SK-N-SH (cell line): ENCODE results near the gene PDZD8. TPM values are rescaled to one million over a fixed set of nuclear protein-coding genes. Genes with fewer than 3 reads are reported as not detected.

Experiments
- CTCF ChIA-PET: fragments of 300-600, 350-600 bp; formaldehyde crosslinking; extraction: SDS; loops from one replicate; lab custom pipeline; 2021; lab: Yijun Ruan, JAX
- POLR2A ChIA-PET: fragments of 350-600 bp; sonication (Branson Sonifier 250); formaldehyde crosslinking; extraction: SDS; loops from one replicate; lab custom pipeline; 2020; ENCODE audit warnings: antibody characterized with exemption, inconsistent platforms; lab: Yijun Ruan, JAX
- DNase-seq: peaks from one replicate; pipeline ENCODE4 v3.0.0; 2012
- H2AFZ ChIP-seq: fragments of 200-600 bp; sonication (generic); 2 replicates; pipeline ENCODE4 v1.8.1; 2016; ENCODE audit warnings: antibody characterized with exemption, mild to moderate bottlenecking, low read depth
- H3F3A ChIP-seq: fragments of 200-600 bp; sonication (generic); replicated peaks from 2 replicates; pipeline ENCODE3; 2016; ENCODE audit warnings: antibody characterized with exemption, mild to moderate bottlenecking; ENCODE audit not compliant: insufficient read depth
- H3K27ac ChIP-seq, 2 experiments: fragments of 200-500 bp in 1 of 2; fragments of 200-600 bp in 1 of 2; sonication (Bioruptor generic) in 1 of 2; sonication (generic), shearing (Covaris generic) in 1 of 2; 2 replicates each; pipeline versions ENCODE4 v1.5.1 to v1.6.1; 2014 to 2016; ENCODE audit warnings: low read depth in 2 of 2, inconsistent platforms in 1 of 2, low read length in 1 of 2, mild to moderate bottlenecking in 1 of 2, mixed read lengths in 1 of 2
- H3K27me3 ChIP-seq: fragments of 200-600 bp; sonication (generic), shearing (Covaris generic); 2 replicates; pipeline ENCODE4 v1.6.1; 2016; ENCODE audit warnings: mixed run types; ENCODE audit not compliant: insufficient read depth
- H3K36me3 ChIP-seq, 2 experiments: fragments of 200-500 bp in 1 of 2; fragments of 200-600 bp in 1 of 2; sonication (Bioruptor generic) in 1 of 2; sonication (generic) in 1 of 2; replicated peaks in 1 of 2; 2 replicates each; pipeline versions ENCODE3 to v1.5.1; 2014 to 2016; ENCODE audit warnings: low read length in 1 of 2, mild to moderate bottlenecking in 1 of 2; ENCODE audit not compliant: insufficient read depth in 2 of 2, control insufficient read depth in 1 of 2
- H3K4me1 ChIP-seq, 2 experiments: fragments of 200-500 bp in 1 of 2; fragments of 200-600 bp in 1 of 2; sonication (Bioruptor generic) in 1 of 2; sonication (generic), shearing (Covaris generic) in 1 of 2; 2 replicates each; pipeline versions ENCODE4 v1.5.1 to v1.6.1; 2014 to 2016; ENCODE audit warnings: low read depth in 1 of 2, low read length in 1 of 2, mixed run types in 1 of 2; ENCODE audit not compliant: insufficient read depth in 2 of 2, control insufficient read depth in 1 of 2
- H3K4me2 ChIP-seq: fragments of 200-600 bp; sonication (generic), shearing (Covaris generic); 2 replicates; pipeline ENCODE4 v1.6.1; 2017; ENCODE audit warnings: mixed run types
- H3K4me3 ChIP-seq, 2 experiments: fragments of 200-500 bp in 1 of 2; fragments of 200-600 bp in 1 of 2; sonication (Bioruptor generic) in 1 of 2; sonication (generic), shearing (Covaris generic) in 1 of 2; 2 replicates each; pipeline versions ENCODE4 v1.5.1 to v1.8.1; 2014 to 2016; ENCODE audit warnings: low read depth in 2 of 2, inconsistent platforms in 1 of 2, low read length in 1 of 2, mild to moderate bottlenecking in 1 of 2, mixed read lengths in 1 of 2, moderate library complexity in 1 of 2
- H3K79me2 ChIP-seq: fragments of 200-600 bp; sonication (generic); 2 replicates; pipeline ENCODE4 v1.8.1; 2017; ENCODE audit warnings: mild to moderate bottlenecking; ENCODE audit not compliant: insufficient read depth
- H3K9ac ChIP-seq: fragments of 200-600 bp; sonication (generic); 2 replicates; pipeline ENCODE4 v1.6.1; 2017; ENCODE audit warnings: mixed run types
- H3K9me2 ChIP-seq: fragments of 200-600 bp; sonication (generic); 2 replicates; pipeline ENCODE4 v1.6.1; 2017; ENCODE audit warnings: mixed run types
- H3K9me3 ChIP-seq: fragments of 200-600 bp; sonication (generic); 2 replicates; pipeline ENCODE4 v1.6.1; 2017; ENCODE audit warnings: mixed run types, mild to moderate bottlenecking, moderate library complexity
- H4K20me1 ChIP-seq: fragments of 200-600 bp; sonication (generic); 2 replicates; pipeline ENCODE4 v1.6.1; 2017; ENCODE audit warnings: mild to moderate bottlenecking, mixed run types; ENCODE audit not compliant: insufficient read depth
- CHD2 ChIP-seq: fragments of 150-350 bp; IDR thresholded peaks from 2 replicates; pipeline ENCODE4 v1.6.1; 2018; ENCODE audit warnings: low read length; ENCODE audit not compliant: partially characterized antibody
- CTCF ChIP-seq: fragments of 200-600 bp; sonication (generic); IDR thresholded peaks from 2 replicates; pipeline ENCODE4 v1.6.1; 2017; ENCODE audit warnings: antibody characterized with exemption, mild to moderate bottlenecking, moderate library complexity
- ELF1 ChIP-seq: IDR thresholded peaks from 2 replicates; pipeline ENCODE4 v1.4.0; 2012
- EP300 ChIP-seq, 2 experiments: IDR thresholded peaks; 2 replicates each; pipeline versions ENCODE4 v1.4.0 to v1.6.1; 2012; ENCODE audit warnings: borderline replicate concordance in 1 of 2, low read depth in 1 of 2, low read length in 1 of 2
- FOXM1 ChIP-seq: IDR thresholded peaks from 2 replicates; pipeline ENCODE4 v1.4.0; 2012; ENCODE audit warnings: low read depth, mild to moderate bottlenecking
- IRF3 ChIP-seq: fragments of 150-350 bp; IDR thresholded peaks from 2 replicates; pipeline ENCODE4 v1.6.1; 2016; ENCODE audit warnings: mild to moderate bottlenecking, low read depth, low read length
- PBX3 ChIP-seq: IDR thresholded peaks from 2 replicates; pipeline ENCODE4; 2012
- POLR2AphosphoS5 ChIP-seq: IDR thresholded peaks from 2 replicates; pipeline ENCODE4 v1.6.1; 2012; ENCODE audit warnings: low read depth, low read length
- RFX5 ChIP-seq: IDR thresholded peaks from 2 replicates; pipeline ENCODE4 v1.6.1; 2012; ENCODE audit warnings: mild to moderate bottlenecking, improper control_type of control experiment, low read length
- RXRA ChIP-seq: IDR thresholded peaks from 2 replicates; pipeline ENCODE4 v1.4.0; 2012; ENCODE audit warnings: low read depth, mild to moderate bottlenecking, borderline replicate concordance
- SMC3 ChIP-seq: IDR thresholded peaks from 2 replicates; pipeline ENCODE4 v1.6.1; 2012; ENCODE audit warnings: low read depth, low read length, improper control_type of control experiment
- TCF12 ChIP-seq: IDR thresholded peaks from 2 replicates; pipeline ENCODE4 v1.4.0; 2012
- USF1 ChIP-seq: IDR thresholded peaks from 2 replicates; pipeline ENCODE4 v1.4.0; 2012; ENCODE audit warnings: low read depth, borderline replicate concordance
- USF2 ChIP-seq: fragments of 150-350 bp; IDR thresholded peaks from 2 replicates; pipeline ENCODE4 v1.6.1; 2017; ENCODE audit warnings: antibody characterized with exemption, low read length, low read depth, borderline replicate concordance
- whole genome bisulfite sequencing: methylation state at CpG from one replicate; pipeline ENCODE4 v1.1.6; 2017; ENCODE audit warnings: low lambda C conversion rate; 5-methylcytosine and 5-hydroxymethylcytosine counted together
- polyA plus RNA-seq, 3 experiments: library from polyadenylated mRNA; depleted of rRNA; stranded (reverse); fragments of >200 nt; gene quantifications; 2 replicates each; pipeline ENCODE4 v1.2.3, GENCODE V29; 2012

Gene PDZD8
- polyA plus RNA-seq, 1 of the 3 experiments (the other 2 are of a cell fraction) = 6.6 TPM

- ChIA-PET CTCF (interaction anchor here (1.9 to 2.6 kb wide), 2 partner anchors 45 to 57 kb away, joined by 11 to 18 read pairs; no protein-coding TSS in a partner anchor), POLR2A (no interaction called here)
- H4K20me1 ChIP-seq = no peaks in the 10 kb centered on the region
- H3K79me2 ChIP-seq = no peaks in the 10 kb centered on the region
- H3K4me2 ChIP-seq = no peak overlapping the region
- no peak overlapping the region for H2AFZ ChIP-seq
- 62% methylated on average over 10 of the region's 10 CpGs for WGBS
- H3K9me2 ChIP-seq = no peaks in the 10 kb centered on the region
- H3K27me3 ChIP-seq = no peaks in the 10 kb centered on the region; the same call in 1 of the 2 replicates
- no peak overlapping the region for H3K9ac ChIP-seq
- H3F3A ChIP-seq = no peaks in the 10 kb centered on the region
- H3K27ac ChIP-seq = no peak overlapping the region
- no peaks in the 10 kb centered on the region for H3K9me3 ChIP-seq
- H3K4me1 ChIP-seq = peaks cover 0 to 30% of the 10 kb centered on the region in 2 experiments; a peak in 1 of 4 replicates
- no peak overlapping the region for H3K4me3 ChIP-seq
- H3K36me3 ChIP-seq = no peaks in the 10 kb centered on the region
- no peak for TF ChIP-seq IRF3
- TF ChIP-seq USF2 = no peak
- no peak for TF ChIP-seq PBX3
- TF ChIP-seq ELF1 = no peak
- no peak for TF ChIP-seq TCF12
- TF ChIP-seq SMC3 = no peak
- no peak for TF ChIP-seq RFX5
- no peak for TF ChIP-seq RXRA
- TF ChIP-seq CHD2 = no peak
- no peak for TF ChIP-seq FOXM1
- no peak for TF ChIP-seq POLR2AphosphoS5
- TF ChIP-seq USF1 = no peak
- TF ChIP-seq CTCF = no peak
- no peak for TF ChIP-seq EP300 (IDR thresholded peaks at IDR 0.05; ENCODE audit: borderline replicate concordance in 1 of 2, low read depth in 1 of 2, low read length in 1 of 2)
- no peak for DNase-seq
Measured at GRCh38 chr10:117262291-117262902, 112.8 kb downstream of the PDZD8 start.
